NCI-H510A treated with DMSO at 0.1 percent for 48 hours (cell line): ENCODE results near the gene DLG5.

ENCODE experiments used
- DNase-seq: peaks from one replicate; lab custom pipeline; 2025; lab: John Stamatoyannopoulos, UW

DLG5 gene

DNA sequence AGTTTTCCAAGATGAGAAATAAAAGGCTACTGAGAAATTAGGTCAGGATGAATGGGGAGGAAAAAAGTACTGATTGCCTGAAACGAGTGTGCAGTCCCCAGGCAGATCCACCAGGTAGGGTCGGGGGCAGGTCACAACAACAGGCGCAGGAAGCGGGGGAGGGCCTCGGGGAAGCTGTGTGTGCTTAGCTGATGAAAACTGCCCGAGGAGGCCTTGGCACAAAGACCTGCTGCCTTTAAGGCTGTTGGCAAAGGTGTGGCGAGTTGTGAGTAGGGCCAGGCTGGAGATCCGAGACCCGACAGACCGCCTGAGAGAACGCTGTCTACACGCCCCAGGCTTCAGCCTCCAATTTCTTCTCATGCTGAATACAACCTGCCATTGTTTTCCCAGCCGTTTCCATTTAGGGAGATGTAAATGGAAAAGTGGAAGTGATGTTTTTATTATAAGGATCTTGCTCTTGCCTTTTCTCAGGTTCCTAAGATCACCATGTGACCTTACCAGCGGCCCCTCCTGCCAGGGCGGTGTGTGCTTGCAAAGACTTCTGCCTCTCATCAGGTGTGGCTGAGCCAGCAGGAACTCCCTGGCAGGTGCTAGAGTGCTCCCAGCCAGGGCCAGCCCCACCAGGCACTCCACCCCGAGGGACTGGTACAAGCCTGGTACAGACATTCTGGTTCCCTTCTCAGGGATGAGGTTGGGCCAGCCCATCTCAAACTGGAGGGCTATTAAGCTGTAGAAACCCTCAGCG lies 60.8 kb downstream of the DLG5 start:
- peak; percentile 92 for DNase-seq

DNA sequence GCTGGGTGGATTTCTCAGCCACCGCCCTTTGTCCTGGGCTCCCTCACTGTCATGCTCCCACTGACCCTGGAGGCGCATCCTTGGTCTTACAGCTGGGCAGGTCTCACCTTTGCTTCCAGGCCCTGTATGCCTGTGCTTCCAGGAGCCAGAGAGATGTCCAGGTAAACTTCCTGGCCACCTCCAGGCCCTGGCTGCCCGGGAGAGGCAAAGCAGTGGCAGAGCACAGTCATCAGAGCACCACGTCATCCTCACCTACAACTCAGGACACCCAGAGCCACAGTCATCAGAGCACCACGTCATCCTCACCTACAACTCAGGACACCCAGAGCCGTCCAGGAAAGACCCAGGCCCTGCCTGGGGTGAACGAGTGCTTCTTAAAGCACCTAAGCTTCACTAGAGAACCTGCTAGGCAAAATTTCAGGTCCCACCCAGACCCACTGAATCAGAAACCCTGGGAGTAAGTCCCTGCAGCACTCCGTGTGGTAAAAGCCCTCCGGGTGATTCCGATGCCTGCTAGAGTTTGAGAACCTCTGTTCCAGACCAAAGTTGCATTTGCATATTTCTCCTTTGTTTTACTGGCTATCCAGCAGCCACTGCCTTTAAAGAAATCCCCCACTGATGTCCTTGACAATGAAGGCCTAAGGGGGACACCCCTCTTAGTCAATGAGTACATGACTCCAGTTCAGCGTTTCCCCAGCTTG lies 62.3 kb downstream of the DLG5 start:
- no peak for DNase-seq

DNA sequence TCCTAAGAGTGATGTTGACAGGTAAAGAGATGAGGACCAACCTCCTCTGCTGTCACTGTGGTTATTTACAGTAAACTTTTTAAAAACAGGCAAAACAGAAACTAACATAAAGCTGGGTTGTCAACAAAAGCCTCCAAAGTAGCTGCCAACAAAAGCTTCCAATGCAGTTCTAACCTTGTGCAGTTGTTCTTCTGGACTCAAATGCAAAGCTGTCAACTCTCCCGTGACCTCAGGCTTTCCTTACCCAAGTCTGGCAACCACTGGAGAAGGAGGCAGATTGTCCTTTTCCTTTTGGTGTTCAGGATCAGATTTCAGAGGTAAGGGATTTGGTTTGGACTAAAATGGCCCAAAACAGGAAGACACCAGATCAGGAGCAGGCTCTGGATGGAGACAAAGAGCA lies 63.1 kb downstream of the DLG5 start:
- no peak for DNase-seq

DNA sequence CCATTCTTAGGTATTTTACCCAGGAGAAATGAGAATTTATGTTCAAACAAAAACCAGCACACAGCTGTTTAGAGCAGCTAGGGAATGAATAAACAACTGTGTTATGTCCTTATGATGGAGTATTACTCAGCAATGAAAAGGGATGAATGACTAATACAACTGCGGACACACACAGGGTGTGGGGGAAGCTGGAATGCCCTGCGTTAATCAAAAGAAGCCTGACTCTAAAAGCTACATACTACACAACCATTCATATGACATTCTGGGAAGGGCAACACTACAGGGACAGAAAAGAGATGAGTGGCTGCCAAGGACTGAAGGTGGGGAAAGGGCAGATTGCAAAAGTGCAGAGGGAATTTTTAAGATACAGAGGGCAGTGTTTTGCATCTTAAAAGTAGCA lies 64.0 kb downstream of the DLG5 start:
- DNase-seq, result no peak

DNA sequence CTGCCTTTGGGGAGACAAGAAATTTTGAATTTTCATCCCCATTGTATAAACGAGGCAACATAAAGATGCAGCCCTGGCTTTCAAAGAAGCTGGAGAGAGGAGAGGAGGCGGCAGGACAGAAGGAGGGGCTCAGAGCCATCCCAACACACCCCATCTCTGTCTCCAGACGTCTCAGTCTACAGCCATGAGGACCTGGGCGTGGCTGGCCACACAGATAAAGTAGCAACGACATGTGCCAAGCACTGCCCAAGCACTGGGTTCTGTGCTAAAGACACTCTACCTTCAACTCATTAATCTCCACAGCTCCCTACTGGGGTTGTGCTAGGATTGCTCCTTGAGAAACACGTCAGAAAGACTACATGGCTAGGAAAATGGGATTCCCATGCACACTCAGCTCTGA lies 65.2 kb downstream of the DLG5 start:
- no peak for DNase-seq

DNA sequence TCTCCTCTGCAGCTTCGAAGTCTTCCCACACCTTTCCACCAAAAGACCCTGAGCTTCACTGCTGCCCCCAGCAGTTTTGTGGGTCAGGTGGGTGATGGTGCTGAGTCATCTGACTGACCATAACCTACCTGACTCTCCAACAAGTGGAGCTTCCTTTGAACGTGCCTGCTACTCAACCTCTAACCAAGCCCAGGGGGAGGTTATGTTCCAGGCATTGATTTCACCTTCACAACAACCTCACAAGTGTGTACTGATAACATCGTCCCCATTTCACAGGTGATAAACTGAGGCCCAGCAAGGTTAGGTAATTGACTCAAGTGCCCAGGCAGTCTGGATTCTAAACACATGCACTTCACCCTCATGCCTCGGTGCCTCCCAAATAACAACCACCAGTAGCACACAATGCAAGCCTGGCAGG lies 66.7 kb downstream of the DLG5 start:
- no peak for DNase-seq

DNA sequence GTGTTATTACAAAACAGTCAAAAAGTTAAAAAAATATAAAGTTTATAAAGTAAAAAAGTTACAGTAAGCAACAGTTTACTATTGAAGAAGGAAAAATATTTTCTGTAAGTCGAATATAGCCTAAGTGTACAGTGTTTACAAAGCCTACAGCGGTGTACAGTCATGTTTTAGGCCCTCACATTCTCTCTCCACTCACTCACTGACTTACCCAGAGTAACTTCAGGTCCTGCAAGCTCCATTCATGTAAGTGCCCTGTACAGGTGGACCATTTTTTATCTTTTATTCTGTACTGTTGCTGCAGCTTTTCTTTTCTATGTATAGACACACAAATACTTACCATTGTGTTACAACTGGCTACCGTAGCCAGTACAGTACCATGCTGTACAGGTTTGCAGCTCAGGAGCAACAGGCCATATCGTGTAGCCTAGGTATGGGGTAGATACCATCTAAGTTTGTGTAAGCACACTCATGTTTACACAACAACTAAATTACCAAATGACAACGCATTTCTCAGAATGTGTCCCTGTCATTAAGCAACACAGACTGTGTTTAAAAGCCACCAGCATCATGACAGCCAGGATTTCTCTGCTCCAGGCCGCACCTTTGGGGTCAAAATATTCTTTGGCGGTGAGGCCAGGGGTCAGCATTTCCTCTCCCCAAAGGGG lies 67.2 kb downstream of the DLG5 start:
- no peak for DNase-seq

DNA sequence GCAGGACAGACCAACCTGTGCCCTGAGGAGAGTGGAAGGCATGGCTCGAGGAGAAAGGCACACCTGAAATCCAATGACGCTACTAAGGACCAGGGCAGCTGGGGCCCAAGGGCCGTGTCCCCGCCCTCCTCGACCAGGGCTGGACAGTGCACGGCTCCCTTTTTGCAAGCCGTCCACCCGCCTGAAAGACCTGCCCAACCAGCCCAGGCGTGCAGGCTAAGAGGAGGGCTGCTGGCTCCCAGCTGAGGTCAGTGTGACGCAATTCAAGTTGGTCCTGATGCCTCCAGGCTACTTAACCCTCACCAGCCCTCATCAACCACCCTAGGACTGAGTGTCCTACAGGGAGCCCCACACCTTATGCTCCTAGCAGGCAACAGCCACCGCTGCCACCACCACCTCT lies 69.3 kb downstream of the DLG5 start:
- no peak for DNase-seq

DNA sequence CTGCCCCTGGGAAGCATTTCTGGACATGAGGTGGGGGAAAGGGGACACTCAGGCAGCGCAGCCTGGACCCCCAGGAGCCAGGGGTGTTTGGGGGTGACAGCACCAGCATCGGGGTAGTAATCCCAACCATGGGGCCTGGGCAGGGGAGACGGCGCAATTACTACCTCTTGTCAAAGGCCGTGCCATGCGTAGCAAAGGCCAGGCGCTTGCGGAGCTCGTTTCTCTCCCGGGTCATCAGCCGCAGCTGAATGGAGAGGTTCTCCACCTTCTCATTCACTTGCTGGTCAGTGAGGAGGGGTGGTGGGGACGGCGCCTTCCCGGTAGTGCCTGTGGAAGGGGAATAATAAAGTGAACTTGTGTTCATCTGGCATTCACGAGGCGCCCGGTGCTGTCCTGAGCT lies 70.0 kb downstream of the DLG5 start:
- no peak for DNase-seq

DNA sequence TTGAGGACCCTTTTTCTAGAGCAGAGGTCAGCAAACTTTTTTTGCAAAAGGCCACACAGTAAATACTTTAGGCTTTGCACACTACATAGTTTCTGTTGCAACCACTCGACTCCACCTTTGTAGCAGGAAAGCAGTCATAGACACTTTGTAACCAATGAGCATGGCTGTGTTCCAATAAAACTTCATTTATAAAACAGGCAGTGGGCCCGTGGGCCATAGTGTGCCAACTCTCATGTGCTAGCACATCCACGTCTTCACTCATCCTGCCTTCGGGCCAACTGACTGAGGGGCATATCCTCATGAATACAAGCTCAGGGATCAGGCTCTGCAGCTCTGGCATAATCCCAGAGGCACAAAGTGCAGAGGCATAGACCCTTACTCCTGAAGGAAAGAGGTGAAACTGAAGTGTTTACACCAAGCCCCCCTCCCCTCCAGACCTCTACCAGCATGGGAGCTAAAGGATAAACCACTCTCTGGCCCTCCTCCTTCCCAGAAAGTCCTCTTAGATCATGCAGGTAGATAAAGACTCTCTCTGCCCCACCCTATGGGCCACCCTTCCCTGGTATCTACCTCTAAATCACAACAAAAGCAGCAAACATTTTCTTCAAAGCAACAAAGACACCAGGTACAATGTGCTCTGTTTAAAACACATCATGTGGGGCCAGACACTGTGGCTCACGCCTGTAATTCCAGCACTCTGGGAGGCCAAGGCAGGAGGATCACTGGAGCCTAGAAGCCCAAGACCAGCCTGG lies 71.0 kb downstream of the DLG5 start:
- DNase-seq, result no peak

DNA sequence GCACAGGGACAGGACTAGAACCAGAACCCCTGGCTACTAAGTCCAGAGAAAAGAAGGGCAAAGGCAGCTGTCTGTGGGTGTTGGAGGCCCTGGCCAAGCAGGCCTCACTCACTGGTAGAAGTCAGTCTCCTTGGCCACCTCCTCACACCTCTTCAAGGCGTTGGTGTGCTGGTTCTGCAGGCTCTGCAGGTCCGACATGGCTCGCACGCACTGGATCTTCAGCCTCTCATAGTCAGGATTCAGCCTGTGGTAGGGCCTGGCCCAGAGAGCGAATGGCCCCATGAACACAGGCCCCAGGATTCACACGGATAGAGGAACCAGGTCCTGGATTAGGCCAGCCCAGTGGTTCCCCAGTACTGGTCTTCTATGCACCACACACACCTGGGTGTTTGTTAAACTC lies 72.4 kb downstream of the DLG5 start:
- DNase-seq, result no peak

DNA sequence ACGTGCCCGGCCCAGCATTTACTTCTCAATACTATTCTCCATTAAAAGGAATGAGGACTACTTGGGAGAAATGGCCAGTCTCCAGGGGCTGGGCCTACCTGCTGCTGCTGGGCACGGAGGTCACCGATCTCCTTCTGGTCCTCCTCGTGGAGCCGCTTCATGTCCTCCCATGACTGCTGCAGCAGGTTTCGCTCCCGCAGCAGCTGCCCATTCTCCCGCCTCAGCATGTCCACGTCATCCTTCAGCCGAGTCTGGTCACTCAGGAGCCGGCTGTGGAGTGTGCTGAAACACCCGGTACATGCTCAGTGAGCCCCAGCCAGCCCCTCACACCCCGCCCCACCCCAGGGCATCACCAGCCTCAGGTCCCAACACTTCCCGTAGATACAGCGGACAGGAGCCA lies 73.3 kb downstream of the DLG5 start:
- DNase-seq, result no peak

DNA sequence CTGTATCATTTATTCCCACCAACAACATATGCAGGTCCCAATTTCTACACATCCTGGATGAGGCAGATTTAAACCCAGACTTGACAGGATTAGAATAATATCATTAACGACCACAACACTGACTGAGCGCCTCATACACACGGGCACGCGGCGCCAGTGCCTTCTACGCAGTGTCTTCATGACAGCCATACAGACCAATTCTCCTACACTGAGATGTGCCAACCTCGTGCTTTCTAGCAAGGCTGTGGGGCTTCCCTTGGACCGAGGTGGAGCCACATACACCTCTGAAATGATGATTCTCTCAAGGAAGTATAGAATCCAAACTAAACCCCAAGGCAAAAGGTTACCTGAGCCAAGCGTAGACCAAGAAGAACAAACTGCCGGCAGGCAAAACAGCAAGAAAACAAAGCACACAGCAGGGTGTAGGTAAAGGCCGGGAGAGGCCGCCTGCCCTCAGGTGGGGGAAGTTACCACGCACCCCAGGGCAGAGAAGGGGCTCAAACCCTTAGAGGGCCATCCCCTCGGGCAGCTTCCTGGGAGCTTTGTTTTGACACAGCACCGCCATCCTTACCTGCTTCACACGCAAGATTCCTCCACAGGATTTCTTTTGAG lies 75.8 kb downstream of the DLG5 start:
- no peak for DNase-seq

DNA sequence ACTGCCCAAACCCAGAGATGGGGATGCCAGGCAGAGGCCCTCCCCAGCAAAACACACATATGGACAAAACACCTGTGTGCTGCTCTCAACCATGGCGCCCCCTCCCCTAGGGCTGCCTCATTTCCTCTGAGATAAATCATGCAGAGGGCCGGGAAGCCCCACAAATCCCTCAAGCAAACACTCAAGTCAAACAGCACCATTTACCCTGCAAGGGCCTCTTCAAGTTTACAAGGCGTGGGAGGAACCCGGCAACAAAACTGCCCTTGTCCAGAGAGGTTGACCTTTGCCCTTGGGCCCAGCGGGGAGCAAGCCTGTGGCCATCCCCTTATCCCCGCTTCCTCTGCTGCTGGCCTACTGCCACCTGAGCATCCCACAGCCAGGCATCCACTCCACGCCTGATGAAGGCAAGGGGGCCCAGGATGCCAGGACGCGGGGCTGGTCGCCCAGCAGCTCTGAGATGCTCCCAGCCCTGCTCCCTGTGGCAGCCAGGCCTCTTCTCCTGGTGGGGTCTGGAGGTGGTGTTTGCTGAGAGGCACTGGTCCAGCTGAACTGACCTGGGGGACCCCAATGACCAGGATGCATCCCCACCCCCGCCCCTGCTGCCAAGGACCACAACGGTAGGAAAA lies 77.4 kb downstream of the DLG5 start:
- DNase-seq, result peak; percentile 48

DNA sequence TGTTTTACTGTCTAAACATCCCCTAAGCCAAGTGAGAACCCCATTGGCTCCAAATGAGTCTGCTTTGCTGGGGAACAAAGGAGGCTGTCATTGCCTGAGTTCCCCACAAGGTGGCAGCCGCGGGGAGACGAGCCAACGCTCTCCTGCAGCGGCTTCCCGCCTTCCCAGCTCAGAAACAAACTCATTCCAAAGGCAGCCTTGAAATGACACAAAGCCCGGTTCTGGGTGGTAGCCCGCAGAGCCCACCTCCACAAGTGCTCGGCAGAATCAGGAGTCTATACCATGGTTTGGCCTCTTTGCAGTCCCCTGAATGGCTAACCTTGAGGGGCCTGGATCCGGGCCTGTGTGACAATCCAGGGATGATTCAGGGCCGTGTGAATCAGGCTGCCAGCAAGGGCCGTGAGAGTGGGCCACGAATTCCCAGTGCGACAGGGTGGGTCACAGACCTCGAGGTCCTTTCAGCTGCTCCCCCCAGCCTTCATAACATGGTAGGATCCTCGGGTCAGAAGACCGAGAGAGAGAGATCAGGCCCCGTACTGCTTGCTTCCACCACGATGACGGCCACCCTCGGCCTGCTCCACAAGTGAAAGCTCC lies 79.7 kb downstream of the DLG5 start:
- peak; percentile 75 for DNase-seq

DNA sequence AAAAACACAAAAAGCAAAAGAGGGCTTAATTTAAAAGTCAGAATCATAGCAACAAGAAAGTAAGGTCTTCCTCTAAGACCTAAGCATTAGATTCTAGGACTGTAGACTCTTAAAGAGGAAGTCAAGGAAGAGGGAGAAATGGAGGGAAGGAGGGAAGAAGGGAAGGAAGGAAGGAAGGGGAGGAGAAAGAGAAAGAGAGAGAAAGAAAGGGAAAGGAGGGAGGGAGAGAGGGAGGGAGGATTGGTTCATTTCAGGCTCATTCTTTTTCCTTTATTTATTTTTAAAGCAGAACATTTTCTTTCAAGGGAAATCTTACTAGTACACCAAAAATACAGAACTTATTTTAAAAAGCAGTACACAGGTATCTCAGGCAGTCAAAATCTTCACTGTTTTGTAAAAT lies 81.1 kb downstream of the DLG5 start:
- no peak for DNase-seq

DNA sequence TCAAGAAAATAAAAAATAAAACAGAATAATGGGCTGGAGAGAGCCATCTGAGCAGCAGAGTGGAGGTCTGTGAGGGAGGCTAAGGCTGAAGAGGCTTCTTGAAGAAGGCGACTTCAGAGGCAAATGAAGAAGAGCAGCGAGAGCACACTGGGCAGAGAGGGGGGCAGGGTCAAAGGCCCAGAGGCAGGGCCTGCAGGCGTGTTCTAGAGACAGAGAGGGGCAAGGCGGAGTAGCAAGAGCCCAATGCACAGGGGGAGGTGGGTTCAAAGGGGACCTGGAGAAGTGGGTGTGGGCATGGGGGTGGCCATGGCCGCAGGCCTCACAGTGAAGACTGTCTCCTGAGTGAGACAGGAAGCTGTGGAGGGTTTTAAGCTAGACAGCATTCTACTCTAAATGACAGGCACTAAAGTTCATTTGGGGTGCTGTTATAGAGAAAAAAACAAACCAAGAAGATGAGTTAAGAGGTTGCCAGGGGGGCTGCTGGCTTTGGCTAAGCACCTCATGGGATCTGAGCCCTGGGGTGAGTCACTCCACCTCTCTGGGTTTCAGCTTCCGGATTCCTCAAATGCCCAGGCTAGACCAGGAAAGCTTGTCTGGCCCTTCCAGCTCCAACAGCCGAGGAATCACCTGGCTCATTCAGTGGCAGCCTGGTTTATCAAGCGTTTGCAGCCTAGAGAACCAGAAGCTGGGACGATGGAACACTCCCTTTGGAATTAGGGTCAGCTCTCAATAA lies 81.7 kb downstream of the DLG5 start:
- no peak for DNase-seq

DNA sequence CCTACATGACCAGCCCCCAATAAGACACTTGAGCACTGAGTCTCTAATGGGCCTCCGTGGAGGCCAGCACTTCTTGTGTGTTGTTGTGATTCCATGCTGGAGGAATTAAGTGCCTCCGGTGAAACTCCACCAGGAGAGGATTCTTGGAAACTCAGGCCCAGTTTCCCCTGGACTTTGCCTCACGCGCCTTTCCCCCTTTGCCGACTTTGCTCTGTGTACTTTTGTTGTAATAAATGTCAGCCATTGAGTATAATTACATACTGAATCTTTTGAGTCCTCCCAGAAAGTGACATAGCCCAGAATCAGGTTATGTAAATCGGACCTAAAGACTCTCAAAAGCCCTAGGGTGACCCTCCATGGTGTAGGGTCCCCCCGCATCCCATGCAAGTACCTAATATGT lies 82.4 kb downstream of the DLG5 start:
- no peak for DNase-seq

DNA sequence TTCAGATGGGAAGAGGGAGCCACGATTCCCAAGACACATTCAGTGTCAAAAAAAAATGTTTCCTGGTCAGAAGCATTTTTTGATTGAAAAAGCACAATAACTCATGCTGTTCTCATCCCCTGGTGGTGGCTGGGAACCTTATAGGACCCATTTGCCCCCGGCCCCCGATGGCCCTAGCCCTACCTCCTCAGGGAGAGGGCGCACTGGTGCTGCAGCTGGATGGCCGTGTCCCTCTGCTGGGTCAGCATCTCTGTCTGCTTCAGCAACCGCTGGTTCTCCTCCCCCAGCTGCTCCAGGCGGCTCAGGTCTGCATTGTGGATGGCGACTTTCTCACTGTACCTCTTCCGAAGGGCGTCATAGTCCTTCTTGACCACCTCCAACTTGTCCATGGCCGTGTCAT lies 83.3 kb downstream of the DLG5 start:
- DNase-seq, result no peak

DNA sequence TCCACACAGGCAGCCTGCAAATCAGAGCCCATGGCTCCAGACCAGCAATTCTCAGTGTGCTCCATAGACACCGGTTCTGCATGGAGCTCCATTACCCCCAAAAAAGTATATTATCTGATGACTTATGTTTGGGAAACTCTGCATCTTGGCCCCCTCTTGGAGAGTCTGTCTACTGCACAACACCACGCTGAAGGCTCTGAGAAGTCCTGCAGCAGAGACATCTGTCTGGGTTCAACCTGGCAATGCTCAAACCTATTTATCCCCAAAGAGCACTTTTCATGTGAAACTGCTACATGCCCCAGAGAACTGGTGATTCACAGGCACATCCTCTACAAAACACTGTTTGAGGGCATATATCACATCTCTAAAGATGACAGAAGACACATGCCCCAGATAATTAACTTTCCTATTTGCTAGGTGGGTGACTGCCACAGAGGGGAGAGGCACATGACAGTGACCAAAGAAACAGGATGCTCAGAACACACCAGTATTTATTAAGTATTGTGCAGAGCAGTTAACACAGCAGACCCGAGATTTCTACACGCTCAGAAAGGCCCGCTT lies 83.8 kb downstream of the DLG5 start:
- DNase-seq, result no peak
